Measurements from ENCODE around the gene AMFR.

AMFR gene

DNA sequence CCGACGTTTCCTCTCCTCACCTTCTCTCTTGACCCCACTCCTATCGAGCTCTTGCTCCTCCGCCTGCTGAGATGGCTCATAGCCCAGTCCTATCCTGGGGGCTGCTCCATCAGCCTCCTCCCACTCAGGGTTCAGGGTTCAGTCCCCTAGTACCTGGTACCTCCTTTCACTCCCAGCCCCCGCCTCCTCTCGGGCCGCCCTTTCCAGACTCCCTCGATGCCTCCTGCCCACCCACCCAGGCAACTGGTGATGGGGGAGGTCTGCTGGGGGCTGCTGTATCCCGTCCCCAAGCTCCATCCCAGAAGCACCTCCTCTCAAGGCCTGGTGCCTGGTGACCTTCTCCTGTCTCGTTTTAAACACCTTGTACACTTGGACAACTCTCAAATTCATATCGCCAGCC, 93.9 kb downstream of the AMFR start:
- H3K27ac Mint-ChIP-seq: no peak overlapping the region
- no peaks in the 10 kb centered on the region for H3K9me3 Mint-ChIP-seq
- H3K27me3 Mint-ChIP-seq: no peaks in the 10 kb centered on the region
- no peak for ATAC-seq
- no peaks in the 10 kb centered on the region for H3K4me1 Mint-ChIP-seq
- H3K4me3 Mint-ChIP-seq: no peak overlapping the region
- no peaks in the 10 kb centered on the region for H3K36me3 Mint-ChIP-seq

DNA sequence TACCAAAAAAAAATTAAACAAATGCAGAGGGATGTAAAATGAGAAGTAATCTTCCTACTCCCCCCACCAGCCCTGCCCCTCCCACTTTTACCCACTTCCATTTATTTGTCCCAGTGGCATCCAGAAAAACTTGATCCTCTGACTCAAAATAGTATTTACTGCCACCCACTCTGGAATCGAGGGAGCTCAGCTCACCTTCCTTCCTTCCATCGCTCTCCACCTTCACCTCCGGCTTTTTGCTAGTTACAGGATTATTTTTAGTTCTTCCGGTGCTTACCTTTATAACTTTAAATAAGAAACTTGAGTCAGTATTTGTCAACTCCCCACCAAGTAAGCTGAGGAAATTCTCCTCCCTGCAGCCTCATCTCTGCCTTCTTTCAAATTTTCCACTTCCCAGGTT, 94.9 kb downstream of the AMFR start:
- no peak overlapping the region for H3K4me3 Mint-ChIP-seq
- H3K4me1 Mint-ChIP-seq: no peaks in the 10 kb centered on the region
- H3K27ac Mint-ChIP-seq: peak overlapping the region; percentile 41
- no peaks in the 10 kb centered on the region for H3K9me3 Mint-ChIP-seq
- H3K27me3 Mint-ChIP-seq: no peaks in the 10 kb centered on the region
- no peaks in the 10 kb centered on the region for H3K36me3 Mint-ChIP-seq
- no peak for ATAC-seq

- H3K27me3 Mint-ChIP-seq: no peaks in the 10 kb centered on the region
- H3K9me3 Mint-ChIP-seq: no peaks in the 10 kb centered on the region
- ATAC-seq: no peak
- no peak overlapping the region for H3K4me3 Mint-ChIP-seq
- H3K4me1 Mint-ChIP-seq: no peaks in the 10 kb centered on the region
- no peak overlapping the region for H3K27ac Mint-ChIP-seq
- H3K36me3 Mint-ChIP-seq: no peaks in the 10 kb centered on the region
These were observed 95.5 kb downstream of the AMFR start for GRCh38 chr16:56329887-56330286.

DNA sequence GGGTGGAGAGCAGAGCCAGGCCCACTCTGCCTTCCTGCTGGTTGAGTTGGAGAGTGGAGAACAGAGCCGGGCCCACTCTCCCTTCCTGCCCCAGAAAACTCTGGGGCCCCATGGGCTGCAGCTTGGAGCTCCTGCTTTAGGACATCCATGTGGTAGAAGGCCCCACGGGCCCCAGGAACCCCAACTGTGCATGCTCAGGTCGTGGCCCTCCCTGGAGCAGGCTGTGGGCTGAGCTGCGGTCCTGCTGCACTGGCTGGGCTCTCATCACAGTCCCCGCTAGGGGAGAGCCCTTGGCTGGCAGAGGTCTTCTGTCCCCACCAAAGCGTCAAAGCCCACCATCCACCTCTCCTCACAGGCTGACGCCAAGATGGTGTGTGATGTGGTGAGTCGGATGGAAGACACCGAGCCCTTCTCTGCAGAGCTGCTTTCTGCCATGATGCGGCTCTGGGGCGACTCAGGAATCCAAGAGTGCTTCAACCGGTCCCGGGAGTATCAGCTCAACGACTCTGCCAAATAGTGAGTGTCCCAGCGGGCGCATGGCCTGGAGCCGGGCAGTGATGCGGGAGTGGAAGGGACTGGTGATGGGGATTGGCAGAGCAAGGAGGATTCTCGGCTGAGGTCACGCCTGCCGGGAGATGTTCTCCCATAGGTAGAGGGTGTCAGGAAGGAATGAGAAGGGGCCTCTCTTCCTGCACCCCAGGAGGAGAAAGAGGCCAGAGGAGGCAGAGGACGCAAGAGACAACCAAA, 96.9 kb downstream of the AMFR start:
- H3K4me3 Mint-ChIP-seq: no peak overlapping the region
- no peaks in the 10 kb centered on the region for H3K9me3 Mint-ChIP-seq
- H3K27ac Mint-ChIP-seq: no peak overlapping the region
- no peaks in the 10 kb centered on the region for H3K36me3 Mint-ChIP-seq
- H3K27me3 Mint-ChIP-seq: no peaks in the 10 kb centered on the region
- H3K4me1 Mint-ChIP-seq: no peaks in the 10 kb centered on the region
- no peak for ATAC-seq

- no peaks in the 10 kb centered on the region for H3K36me3 Mint-ChIP-seq
- no peak overlapping the region for H3K4me3 Mint-ChIP-seq
- no peaks in the 10 kb centered on the region for H3K27me3 Mint-ChIP-seq
- H3K27ac Mint-ChIP-seq: no peak overlapping the region
- no peak for ATAC-seq
- H3K9me3 Mint-ChIP-seq: no peaks in the 10 kb centered on the region
- no peaks in the 10 kb centered on the region for H3K4me1 Mint-ChIP-seq
These were observed 97.5 kb downstream of the AMFR start for GRCh38 chr16:56327929-56328258.

- Mint-ChIP-seq H3K27me3 (no peaks in the 10 kb centered on the region), H3K36me3 (no peaks in the 10 kb centered on the region), H3K27ac (no peak overlapping the region), H3K4me3 (no peak overlapping the region), H3K4me1 (no peaks in the 10 kb centered on the region), H3K9me3 (no peaks in the 10 kb centered on the region)
- ATAC-seq: no peak
These were observed 98.0 kb downstream of the AMFR start for GRCh38 chr16:56327071-56327928.

DNA sequence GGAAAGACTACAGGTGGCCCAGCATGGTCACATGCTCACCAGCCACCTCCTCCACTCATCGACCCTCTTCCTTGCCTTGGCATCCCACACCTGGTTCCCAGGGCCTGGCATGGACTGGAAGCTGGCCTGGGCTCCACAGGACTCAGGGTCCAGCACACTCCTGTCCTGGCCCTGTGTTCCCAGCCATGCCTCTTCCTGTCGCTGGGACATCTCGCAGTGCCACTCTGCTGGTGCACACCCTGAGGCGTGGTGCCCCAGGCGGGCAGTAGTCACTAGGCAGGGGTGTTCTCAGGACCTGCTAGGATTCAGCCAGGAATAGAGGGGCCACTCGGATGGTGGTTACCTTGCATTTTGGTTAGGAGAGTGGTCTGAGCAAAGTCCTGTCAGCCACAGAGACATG, 99.4 kb downstream of the AMFR start:
- no peak for ATAC-seq
- Mint-ChIP-seq H3K27me3 (no peaks in the 10 kb centered on the region), H3K9me3 (no peaks in the 10 kb centered on the region), H3K4me3 (no peak overlapping the region), H3K36me3 (no peaks in the 10 kb centered on the region), H3K27ac (no peak overlapping the region), H3K4me1 (peaks cover 2% of the 10 kb centered on the region)

DNA sequence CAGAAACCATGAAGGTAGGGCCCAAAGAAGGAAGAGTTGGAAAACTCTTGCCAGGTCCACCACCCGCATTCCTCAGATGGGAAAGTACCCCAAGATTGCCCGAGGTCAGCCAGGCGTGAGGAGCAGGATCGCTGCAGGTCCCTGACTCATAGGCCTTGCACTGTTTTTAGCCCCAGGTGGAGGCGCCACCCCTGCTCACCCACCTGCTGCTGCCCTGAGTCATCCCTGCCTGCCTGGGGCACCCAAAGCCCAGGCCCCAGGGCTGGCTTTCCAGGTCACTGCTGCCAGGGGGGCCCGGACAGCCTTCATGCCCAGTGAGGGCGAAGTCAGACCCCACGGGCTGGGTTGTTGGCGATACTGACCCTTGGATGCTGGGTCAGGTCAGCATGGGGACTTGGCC, 100.9 kb downstream of the AMFR start:
- H3K27ac Mint-ChIP-seq: no peak overlapping the region
- no peak for ATAC-seq
- H3K4me3 Mint-ChIP-seq: no peak overlapping the region

GRCh38 chr16:56321571-56321970, 103.8 kb downstream of the AMFR start:
- Mint-ChIP-seq H3K27ac (no peak overlapping the region), H3K9me3 (no peaks in the 10 kb centered on the region), H3K27me3 (peaks cover 14% of the 10 kb centered on the region), H3K4me3 (no peak overlapping the region), H3K4me1 (peaks cover 11% of the 10 kb centered on the region), H3K36me3 (no peaks in the 10 kb centered on the region)
- ATAC-seq: no peak

More for the DNA sequence above, 100.9 kb downstream of the AMFR start:
- Mint-ChIP-seq H3K9me3 (no peaks in the 10 kb centered on the region), H3K36me3 (no peaks in the 10 kb centered on the region), H3K4me1 (peaks cover 6% of the 10 kb centered on the region), H3K27me3 (no peaks in the 10 kb centered on the region)

GRCh38 chr16:56320811-56321558, 104.4 kb downstream of the AMFR start:
- Mint-ChIP-seq H3K9me3 (no peaks in the 10 kb centered on the region), H3K4me1 (peaks cover 11% of the 10 kb centered on the region), H3K27me3 (peaks cover 20% of the 10 kb centered on the region), H3K36me3 (no peaks in the 10 kb centered on the region), H3K4me3 (no peak overlapping the region), H3K27ac (no peak overlapping the region)
- no peak for ATAC-seq

GRCh38 chr16:56320056-56320455, 105.3 kb downstream of the AMFR start:
- Mint-ChIP-seq H3K4me1 (peaks cover 11% of the 10 kb centered on the region), H3K9me3 (no peaks in the 10 kb centered on the region), H3K27ac (no peak overlapping the region), H3K27me3 (peaks cover 20% of the 10 kb centered on the region), H3K36me3 (no peaks in the 10 kb centered on the region), H3K4me3 (no peak overlapping the region)
- ATAC-seq: no peak

- H3K4me1 Mint-ChIP-seq: peaks cover 11% of the 10 kb centered on the region
- no peaks in the 10 kb centered on the region for H3K36me3 Mint-ChIP-seq
- ATAC-seq: no peak
- no peak overlapping the region for H3K4me3 Mint-ChIP-seq
- no peak overlapping the region for H3K27ac Mint-ChIP-seq
- H3K9me3 Mint-ChIP-seq: no peaks in the 10 kb centered on the region
- peaks cover 20% of the 10 kb centered on the region for H3K27me3 Mint-ChIP-seq
These were observed 106.0 kb downstream of the AMFR start for GRCh38 chr16:56319376-56319775.

DNA sequence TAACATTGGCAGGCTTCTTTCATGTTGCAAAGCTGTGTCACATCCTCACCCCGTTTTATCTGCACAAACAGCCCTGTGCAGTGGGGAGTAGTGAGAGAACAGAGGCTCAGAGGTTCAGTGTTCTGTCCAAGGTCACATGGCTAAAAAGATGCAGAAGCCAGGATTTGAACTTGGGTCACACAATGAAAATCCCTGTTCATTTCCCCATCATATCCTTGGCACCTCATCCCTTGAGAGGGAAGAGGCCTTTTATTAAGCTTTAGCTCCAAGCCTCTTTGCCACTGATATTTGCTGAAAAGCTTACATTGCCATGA, 106.6 kb downstream of the AMFR start:
- ATAC-seq: no peak
- H3K4me1 Mint-ChIP-seq: peaks cover 11% of the 10 kb centered on the region
- H3K27ac Mint-ChIP-seq: no peak overlapping the region
- H3K27me3 Mint-ChIP-seq: peaks cover 20% of the 10 kb centered on the region
- H3K36me3 Mint-ChIP-seq: no peaks in the 10 kb centered on the region
- no peak overlapping the region for H3K4me3 Mint-ChIP-seq
- no peaks in the 10 kb centered on the region for H3K9me3 Mint-ChIP-seq

- H3K36me3 Mint-ChIP-seq: no peaks in the 10 kb centered on the region
- no peaks in the 10 kb centered on the region for H3K9me3 Mint-ChIP-seq
- peaks cover 11% of the 10 kb centered on the region for H3K4me1 Mint-ChIP-seq
- H3K27ac Mint-ChIP-seq: peak overlapping the region; percentile 36
- peaks cover 20% of the 10 kb centered on the region for H3K27me3 Mint-ChIP-seq
- ATAC-seq: peak; percentile 89
- H3K4me3 Mint-ChIP-seq: peak overlapping the region; percentile 45
These were observed 107.1 kb downstream of the AMFR start for GRCh38 chr16:56317998-56318826.

DNA sequence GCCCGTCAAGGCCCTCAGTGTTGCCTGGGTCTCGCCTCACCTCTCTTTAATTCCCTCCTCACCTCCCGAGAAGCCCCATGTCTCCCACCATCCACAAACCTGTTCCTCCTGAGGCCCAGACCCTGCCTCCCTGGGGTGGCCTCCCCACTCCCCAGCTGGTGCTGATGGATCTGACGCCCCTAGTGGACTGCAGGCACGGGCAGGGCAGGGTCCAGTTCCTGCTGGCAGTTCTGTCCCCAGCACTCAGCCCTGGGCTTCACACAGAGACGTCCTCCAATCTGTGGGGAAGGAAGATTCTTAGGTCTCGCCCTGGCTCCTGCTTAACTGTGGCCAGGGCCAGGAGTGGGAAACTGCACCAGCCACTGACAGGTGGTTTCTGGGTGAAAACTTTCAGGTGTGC, 108.8 kb downstream of the AMFR start:
- no peak for ATAC-seq
- Mint-ChIP-seq H3K27me3 (peaks cover 20% of the 10 kb centered on the region), H3K9me3 (no peaks in the 10 kb centered on the region), H3K27ac (no peak overlapping the region), H3K4me3 (no peak overlapping the region), H3K4me1 (peaks cover 11% of the 10 kb centered on the region), H3K36me3 (no peaks in the 10 kb centered on the region)
